Cardiac fibroblast (primary cell): ENCODE measurements around the gene HLA-DMA.

Source experiments
- DNase-seq, 2 donors: peaks; one replicate each; pipeline versions ENCODE4 v3.0.0 to v3.0.0-alpha.2; 2010; ENCODE audit warnings: low read depth in 2 of 2
- H3K4me3 ChIP-seq, 2 donors: replicated peaks in 1 of 2; 1 replicate in 1 of 2; 2 replicates in 1 of 2; pipeline ENCODE4 v1.5.1; 2011; ENCODE audit warnings: low read depth in 2 of 2, low read length in 2 of 2, mild to moderate bottlenecking in 2 of 2, moderate library complexity in 1 of 2
- CTCF ChIP-seq: IDR thresholded peaks from one replicate; pipeline ENCODE4 v1.5.1; 2011; ENCODE audit warnings: low read depth, mild to moderate bottlenecking, low read length, inconsistent platforms

Gene HLA-DMA

GRCh38 chr6:32980488-32981038, 27.7 kb upstream of the HLA-DMA start:
- H3K4me3 ChIP-seq, result no peak overlapping the region
- no peak for DNase-seq
- TF ChIP-seq CTCF, result no peak

GRCh38 chr6:32979720-32980487, 27.0 kb upstream of the HLA-DMA start:
- no peak for DNase-seq
- no peak overlapping the region for H3K4me3 ChIP-seq
- TF ChIP-seq CTCF, result no peak

- DNase-seq, result no peak
- TF ChIP-seq CTCF, result no peak
- H3K4me3 ChIP-seq, result no peak overlapping the region
These were observed 25.0 kb upstream of the HLA-DMA start for GRCh38 chr6:32977953-32978324.

GRCh38 chr6:32977272-32977952, 24.5 kb upstream of the HLA-DMA start:
- no peak for DNase-seq
- no peak overlapping the region for H3K4me3 ChIP-seq
- no peak for TF ChIP-seq CTCF

- peak overlapping the region; percentile 6 to 9 for H3K4me3 ChIP-seq
- TF ChIP-seq CTCF, result no peak
- no peak for DNase-seq
These were observed 23.6 kb upstream of the HLA-DMA start for GRCh38 chr6:32976334-32977069.

GRCh38 chr6:32975886-32976285, 23.0 kb upstream of the HLA-DMA start:
- TF ChIP-seq CTCF, result no peak
- peak overlapping the region in 1 of 2 donors; percentile 96 for H3K4me3 ChIP-seq
- DNase-seq, result no peak
